Neuron (in vitro differentiated cells): ENCODE results near the gene CES3.

Experiments used
- H2AFZ ChIP-seq: one replicate; pipeline ENCODE4 v1.6.1; 2013; ENCODE audit warnings: low read depth, mild to moderate bottlenecking, inconsistent platforms, low read length, moderate library complexity
- H3K27me3 ChIP-seq: one replicate; pipeline ENCODE4 v1.6.1; 2013; ENCODE audit warnings: low read length; ENCODE audit not compliant: insufficient read depth
- H3K36me3 ChIP-seq: one replicate; pipeline ENCODE4 v1.6.1; 2013; ENCODE audit warnings: low read length; ENCODE audit not compliant: insufficient read depth
- H3K4me1 ChIP-seq: one replicate; pipeline ENCODE4 v1.6.1; 2013; ENCODE audit warnings: low read length; ENCODE audit not compliant: insufficient read depth
- H3K4me3 ChIP-seq: 2 replicates; pipeline ENCODE4 v1.5.1; 2013; ENCODE audit warnings: mild to moderate bottlenecking, low read length, moderate library complexity
- H3K9me3 ChIP-seq: one replicate; pipeline ENCODE4 v1.6.1; 2013; ENCODE audit warnings: low read length

The CES3 gene

GRCh38 chr16:66961065-66961744, at the start of gene CES3:
TSS of gene CES3 (plus strand) at chr16:66961266. CDS start at chr16:66961308, 42 bp downstream.
- H3K36me3 ChIP-seq, result no peaks in the 10 kb centered on the region
- H2AFZ ChIP-seq, result peak within 1 kb of the TSS; percentile 4
- H3K4me1 ChIP-seq, result no peaks in the 10 kb centered on the region
- no peaks in the 10 kb centered on the region for H3K27me3 ChIP-seq
- H3K9me3 ChIP-seq, result no peaks in the 10 kb centered on the region
- peak within 1 kb of the TSS; percentile 48 for H3K4me3 ChIP-seq

- peaks cover 7% of the 10 kb centered on the region for H3K27me3 ChIP-seq
- H2AFZ ChIP-seq, result no peak overlapping the region
- no peaks in the 10 kb centered on the region for H3K9me3 ChIP-seq
- no peak overlapping the region for H3K4me3 ChIP-seq
- no peaks in the 10 kb centered on the region for H3K36me3 ChIP-seq
- peaks cover 17% of the 10 kb centered on the region for H3K4me1 ChIP-seq
Measured at GRCh38 chr16:66911801-66912200, 49.3 kb upstream of the CES3 start.

DNA sequence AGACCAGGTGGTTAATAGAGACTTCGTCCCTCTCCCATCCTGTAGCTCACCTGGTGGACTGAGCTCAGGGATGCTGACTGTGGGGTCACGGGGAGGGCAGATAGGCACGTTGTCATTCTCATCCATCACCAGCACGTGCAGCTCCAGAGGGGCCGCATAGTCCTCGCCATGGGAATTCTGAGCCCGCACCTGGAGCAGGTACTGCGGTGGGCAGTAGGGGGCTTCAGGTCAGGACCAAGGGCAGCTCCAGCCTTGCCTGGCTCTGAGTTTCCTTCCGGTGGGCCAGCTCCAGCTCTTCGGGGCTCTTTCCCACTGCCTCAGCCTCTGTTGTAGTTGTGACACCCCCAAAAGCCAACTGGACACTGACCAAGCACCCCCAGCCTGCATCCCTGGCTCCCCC, 48.0 kb upstream of the CES3 start:
- Histone ChIP-seq H3K4me1 (peaks cover 17% of the 10 kb centered on the region), H3K36me3 (no peaks in the 10 kb centered on the region), H2AFZ (no peak overlapping the region), H3K27me3 (no peaks in the 10 kb centered on the region), H3K9me3 (no peaks in the 10 kb centered on the region), H3K4me3 (no peak overlapping the region)

GRCh38 chr16:66913711-66914110, 47.4 kb upstream of the CES3 start:
- no peaks in the 10 kb centered on the region for H3K36me3 ChIP-seq
- H3K9me3 ChIP-seq, result no peaks in the 10 kb centered on the region
- no peak overlapping the region for H2AFZ ChIP-seq
- peaks cover 17% of the 10 kb centered on the region for H3K4me1 ChIP-seq
- H3K4me3 ChIP-seq, result no peak overlapping the region
- no peaks in the 10 kb centered on the region for H3K27me3 ChIP-seq

- Histone ChIP-seq H3K4me3 (no peak overlapping the region), H3K4me1 (peaks cover 21% of the 10 kb centered on the region), H3K36me3 (no peaks in the 10 kb centered on the region), H2AFZ (no peak overlapping the region), H3K27me3 (no peaks in the 10 kb centered on the region), H3K9me3 (no peaks in the 10 kb centered on the region)
Measured at GRCh38 chr16:66914541-66914940, 46.5 kb upstream of the CES3 start.

DNA sequence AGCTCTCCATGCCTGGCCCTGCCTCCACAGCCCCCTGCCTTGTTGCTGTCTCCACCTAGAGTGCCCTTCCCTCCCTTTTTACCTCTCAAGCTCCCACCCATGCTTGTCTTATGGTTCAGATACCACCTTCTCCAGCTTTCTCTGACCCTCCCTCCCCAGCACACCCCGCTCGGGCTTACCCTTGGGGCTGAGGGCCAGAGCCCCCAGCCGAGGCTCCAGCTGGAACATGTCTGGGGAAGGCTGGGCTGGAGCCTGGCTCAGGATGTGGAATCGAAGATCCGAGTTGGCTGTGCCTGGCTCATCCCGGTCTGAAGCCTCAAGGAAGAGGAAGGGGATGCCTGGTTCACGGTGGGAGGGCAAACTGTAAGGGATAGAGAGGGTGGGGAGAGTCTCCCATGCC, 46.0 kb upstream of the CES3 start:
- no peak overlapping the region for H2AFZ ChIP-seq
- no peaks in the 10 kb centered on the region for H3K9me3 ChIP-seq
- no peaks in the 10 kb centered on the region for H3K27me3 ChIP-seq
- no peaks in the 10 kb centered on the region for H3K36me3 ChIP-seq
- peaks cover 26% of the 10 kb centered on the region for H3K4me1 ChIP-seq
- H3K4me3 ChIP-seq, result no peak overlapping the region

DNA sequence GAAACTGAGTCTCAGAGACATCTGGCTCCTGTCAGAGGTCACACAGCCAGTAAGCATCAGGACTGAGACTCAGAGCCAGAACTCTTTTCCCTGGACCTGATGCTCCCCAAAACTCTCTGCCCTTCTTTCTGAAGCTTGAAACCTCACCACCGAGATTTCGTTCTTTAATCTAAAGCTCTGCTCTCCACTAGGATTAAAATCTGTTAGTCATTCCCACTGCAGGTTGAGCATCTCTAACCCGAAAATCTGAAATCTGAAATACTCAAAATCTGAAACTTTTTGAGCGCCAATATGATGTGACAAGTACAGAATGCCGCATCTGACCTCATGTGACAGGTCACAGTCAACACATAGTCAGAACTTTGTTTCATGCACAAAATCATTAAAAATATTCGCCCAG, 44.5 kb upstream of the CES3 start:
- no peaks in the 10 kb centered on the region for H3K9me3 ChIP-seq
- no peaks in the 10 kb centered on the region for H3K36me3 ChIP-seq
- peaks cover 30% of the 10 kb centered on the region for H3K4me1 ChIP-seq
- H2AFZ ChIP-seq, result no peak overlapping the region
- H3K4me3 ChIP-seq, result no peak overlapping the region
- no peaks in the 10 kb centered on the region for H3K27me3 ChIP-seq

DNA sequence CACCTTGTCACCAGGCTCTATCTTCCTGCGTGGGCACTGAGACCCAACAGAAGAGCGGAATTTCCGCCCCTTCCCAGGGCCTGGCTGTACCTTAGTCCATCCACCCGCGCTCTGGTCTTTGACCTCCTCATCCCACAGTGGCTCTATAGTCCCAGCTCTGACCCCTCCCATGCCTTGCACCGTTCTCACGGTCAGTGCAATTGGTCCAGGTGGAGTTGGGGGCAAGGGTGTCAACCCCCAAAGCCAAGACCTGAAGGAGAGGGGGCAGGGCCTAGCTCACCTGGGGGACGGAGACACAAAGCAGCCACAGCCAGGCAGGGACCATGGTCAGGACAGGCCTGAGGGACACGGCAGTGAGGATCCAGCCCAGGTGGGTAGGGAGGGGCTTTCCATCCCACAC, 43.3 kb upstream of the CES3 start:
- H3K36me3 ChIP-seq, result no peaks in the 10 kb centered on the region
- H3K4me3 ChIP-seq, result no peak overlapping the region
- H3K9me3 ChIP-seq, result no peaks in the 10 kb centered on the region
- H2AFZ ChIP-seq, result no peak overlapping the region
- H3K27me3 ChIP-seq, result peaks cover 5% of the 10 kb centered on the region
- peaks cover 28% of the 10 kb centered on the region for H3K4me1 ChIP-seq

- H3K27me3 ChIP-seq, result peaks cover 7% of the 10 kb centered on the region
- no peak overlapping the region for H3K4me3 ChIP-seq
- no peak overlapping the region for H2AFZ ChIP-seq
- peaks cover 22% of the 10 kb centered on the region for H3K4me1 ChIP-seq
- no peaks in the 10 kb centered on the region for H3K9me3 ChIP-seq
- H3K36me3 ChIP-seq, result no peaks in the 10 kb centered on the region
Measured at GRCh38 chr16:66918355-66918754, 42.7 kb upstream of the CES3 start.

DNA sequence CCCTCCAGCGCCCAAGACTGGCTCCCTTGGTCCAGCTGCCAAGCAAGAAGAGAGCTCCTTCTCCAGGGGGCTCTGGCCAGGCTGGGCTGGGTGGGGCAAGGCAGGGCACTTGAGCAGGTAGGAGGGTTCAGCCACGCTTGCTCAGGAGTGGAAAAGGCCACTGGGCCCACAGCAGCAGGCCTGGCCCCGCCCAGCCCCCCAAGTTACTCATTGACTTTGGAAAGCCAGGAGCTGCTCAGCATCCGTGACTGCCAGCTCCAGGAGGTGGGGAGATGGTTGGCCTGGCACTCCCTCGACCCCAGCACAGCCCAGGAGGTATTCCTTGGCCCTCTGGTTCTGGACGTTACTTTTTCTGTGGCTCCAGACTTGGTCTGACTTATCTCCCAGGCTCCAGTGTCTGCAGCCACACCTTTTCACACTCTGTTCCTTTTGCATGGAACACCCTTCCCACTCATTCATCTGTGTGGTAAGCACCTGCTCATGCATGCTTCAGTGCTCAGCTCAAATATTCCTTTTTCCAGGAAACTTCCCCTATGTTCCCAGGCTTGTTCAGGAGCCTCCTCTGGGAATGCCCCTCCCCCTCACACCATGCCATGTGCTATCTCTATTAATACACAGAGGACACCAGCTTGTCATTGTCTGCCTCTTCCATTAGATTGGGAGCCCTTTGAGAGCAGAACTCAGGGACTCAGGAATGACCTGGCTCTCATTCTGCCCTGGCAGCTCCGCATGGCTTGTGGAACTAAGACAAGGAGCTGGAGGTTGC, 42.1 kb upstream of the CES3 start, which contains the start of gene CDH16:
CDH16 (minus strand) TSS at position 83 of the 766 bp plus-strand sequence. CDS start 820 bp downstream, outside the sequence.
- Histone ChIP-seq H3K4me1 (peaks cover 15% of the 10 kb centered on the region), H3K27me3 (peaks cover 14% of the 10 kb centered on the region), H2AFZ (no peak within 1 kb of the TSS), H3K4me3 (no peak within 1 kb of the TSS), H3K9me3 (no peaks in the 10 kb centered on the region), H3K36me3 (no peaks in the 10 kb centered on the region)

- H3K27me3 ChIP-seq, result peaks cover 20% of the 10 kb centered on the region
- H3K9me3 ChIP-seq, result no peaks in the 10 kb centered on the region
- no peak overlapping the region for H3K4me3 ChIP-seq
- peaks cover 13% of the 10 kb centered on the region for H3K4me1 ChIP-seq
- H3K36me3 ChIP-seq, result no peaks in the 10 kb centered on the region
- H2AFZ ChIP-seq, result no peak overlapping the region
Measured at GRCh38 chr16:66919569-66920298, 41.3 kb upstream of the CES3 start.

- Histone ChIP-seq H2AFZ (no peak overlapping the region), H3K36me3 (no peaks in the 10 kb centered on the region), H3K4me3 (no peak overlapping the region), H3K27me3 (peaks cover 25% of the 10 kb centered on the region), H3K9me3 (no peaks in the 10 kb centered on the region), H3K4me1 (peaks cover 13% of the 10 kb centered on the region)
Measured at GRCh38 chr16:66920299-66920590, 40.8 kb upstream of the CES3 start.

GRCh38 chr16:66920924-66921680, 40.0 kb upstream of the CES3 start:
- Histone ChIP-seq H2AFZ (no peak overlapping the region), H3K27me3 (peaks cover 32% of the 10 kb centered on the region), H3K9me3 (no peaks in the 10 kb centered on the region), H3K4me3 (no peak overlapping the region), H3K4me1 (peaks cover 20% of the 10 kb centered on the region), H3K36me3 (no peaks in the 10 kb centered on the region)
